OCI-LY1 (cell line): ENCODE measurements around the gene RBMX.

Experiments
- H2AFZ ChIP-seq: fragments of 200-600 bp; sonication (generic), shearing (Covaris generic); 2 replicates; pipeline ENCODE4 v1.6.0; 2014; ENCODE audit warnings: antibody characterized with exemption, mild to moderate bottlenecking, low read length
- H3F3A ChIP-seq: fragments of 200-600 bp; sonication (generic), shearing (Covaris generic); 2 replicates; pipeline ENCODE4 v1.6.0; 2014; ENCODE audit warnings: mild to moderate bottlenecking, antibody characterized with exemption, low read length, moderate library complexity; ENCODE audit not compliant: insufficient read depth
- H3K27ac ChIP-seq: fragments of 200-600 bp; sonication (generic); 2 replicates; pipeline ENCODE4 v1.5.1; 2014; ENCODE audit warnings: low read length, mixed run types, mild to moderate bottlenecking, low read depth; ENCODE audit not compliant: poor library complexity, severe bottlenecking
- H3K27me3 ChIP-seq: fragments of 200-600 bp; sonication (generic); 2 replicates; pipeline ENCODE4 v1.6.0; 2014; ENCODE audit warnings: antibody characterized with exemption, mild to moderate bottlenecking, low read length, moderate library complexity; ENCODE audit not compliant: insufficient read depth
- H3K36me3 ChIP-seq: fragments of 200-600 bp; sonication (generic); 2 replicates; pipeline ENCODE4 v1.6.1; 2014; ENCODE audit warnings: mild to moderate bottlenecking, antibody characterized with exemption, low read length, moderate library complexity, mixed read lengths; ENCODE audit not compliant: insufficient read depth
- H3K4me1 ChIP-seq: fragments of 200-600 bp; sonication (generic); 2 replicates; pipeline ENCODE4 v1.5.1; 2014; ENCODE audit warnings: mild to moderate bottlenecking, low read length, moderate library complexity; ENCODE audit not compliant: insufficient read depth, severe bottlenecking
- H3K4me2 ChIP-seq: fragments of 200-600 bp; sonication (generic), shearing (Covaris generic); 2 replicates; pipeline ENCODE4 v1.6.1; 2014; ENCODE audit warnings: low read length
- H3K4me3 ChIP-seq: fragments of 200-600 bp; sonication (generic); 2 replicates; pipeline ENCODE4 v1.5.1; 2014; ENCODE audit warnings: low read length, low read depth, mild to moderate bottlenecking, mixed read lengths; ENCODE audit not compliant: poor library complexity, severe bottlenecking
- H3K79me2 ChIP-seq: fragments of 200-600 bp; shearing (Covaris generic); 2 replicates; pipeline ENCODE4 v1.6.1; 2016; ENCODE audit warnings: mixed run types, low read length, mixed read lengths; ENCODE audit not compliant: insufficient read depth
- H3K9ac ChIP-seq: fragments of 200-600 bp; sonication (generic), shearing (Covaris generic); 2 replicates; pipeline ENCODE4 v1.6.1; 2014; ENCODE audit warnings: mild to moderate bottlenecking, low read length, mixed read lengths
- H3K9me2 ChIP-seq: fragments of 200-600 bp; sonication (generic), shearing (Covaris generic); 2 replicates; pipeline ENCODE4 v1.6.1; 2014; ENCODE audit warnings: low read depth, mild to moderate bottlenecking, low read length, mixed read lengths
- H3K9me3 ChIP-seq: fragments of 200-600 bp; shearing (Covaris generic); 2 replicates; pipeline ENCODE4 v1.6.1; 2014; ENCODE audit warnings: low read length, mixed read lengths
- H4K20me1 ChIP-seq: fragments of 200-600 bp; sonication (generic), shearing (Covaris generic); 2 replicates; pipeline ENCODE4 v1.6.0; 2016; ENCODE audit warnings: mild to moderate bottlenecking, low read length; ENCODE audit not compliant: insufficient read depth
- CTCF ChIP-seq: fragments of 200-600 bp; sonication (generic), shearing (Covaris generic); IDR thresholded peaks from 2 replicates; pipeline ENCODE4 v1.5.1; 2017; ENCODE audit warnings: mild to moderate bottlenecking, antibody characterized with exemption, low read length, moderate library complexity, mixed read lengths
- EZH2 ChIP-seq: fragments of 200-600 bp; sonication (generic), shearing (Covaris generic); IDR thresholded peaks from 2 replicates; pipeline ENCODE4 v1.8.0; 2017; ENCODE audit warnings: borderline replicate concordance, mixed run types, mild to moderate bottlenecking, antibody characterized with exemption, low read length, moderate library complexity, mixed read lengths

Gene RBMX

GRCh38 chrX:136856551-136856950 lies 24.0 kb downstream of the RBMX start:
- H3F3A ChIP-seq, result no peaks in the 10 kb centered on the region
- H3K79me2 ChIP-seq, result no peaks in the 10 kb centered on the region
- no peak overlapping the region for H3K4me3 ChIP-seq
- H3K9me2 ChIP-seq, result no peaks in the 10 kb centered on the region
- H3K27me3 ChIP-seq, result no peaks in the 10 kb centered on the region
- H2AFZ ChIP-seq, result no peak overlapping the region
- no peaks in the 10 kb centered on the region for H4K20me1 ChIP-seq
- no peak overlapping the region for H3K9ac ChIP-seq
- peaks cover 11% of the 10 kb centered on the region for H3K36me3 ChIP-seq
- no peak overlapping the region for H3K4me2 ChIP-seq
- no peaks in the 10 kb centered on the region for H3K9me3 ChIP-seq
- H3K27ac ChIP-seq, result no peak overlapping the region
- H3K4me1 ChIP-seq, result no peaks in the 10 kb centered on the region
- TF ChIP-seq EZH2 (no peak), CTCF (no peak)

- Histone ChIP-seq H3K27me3 (no peaks in the 10 kb centered on the region), H3K9ac (no peak overlapping the region), H3K9me3 (no peaks in the 10 kb centered on the region), H2AFZ (no peak overlapping the region), H3K36me3 (peaks cover 9% of the 10 kb centered on the region), H3F3A (no peaks in the 10 kb centered on the region), H3K4me1 (no peaks in the 10 kb centered on the region), H4K20me1 (no peaks in the 10 kb centered on the region), H3K4me3 (no peak overlapping the region), H3K27ac (no peak overlapping the region), H3K4me2 (no peak overlapping the region), H3K79me2 (no peaks in the 10 kb centered on the region), H3K9me2 (no peaks in the 10 kb centered on the region)
- TF ChIP-seq CTCF, result no peak
- no peak for TF ChIP-seq EZH2
Measured at GRCh38 chrX:136856050-136856449, 24.5 kb downstream of the RBMX start.

- TF ChIP-seq CTCF, result no peak
- no peak for TF ChIP-seq EZH2
- no peaks in the 10 kb centered on the region for H3K79me2 ChIP-seq
- H3F3A ChIP-seq, result no peaks in the 10 kb centered on the region
- H2AFZ ChIP-seq, result no peak overlapping the region
- H3K9me3 ChIP-seq, result no peaks in the 10 kb centered on the region
- H3K9me2 ChIP-seq, result no peaks in the 10 kb centered on the region
- H3K27ac ChIP-seq, result no peak overlapping the region
- H4K20me1 ChIP-seq, result no peaks in the 10 kb centered on the region
- peaks cover 12% of the 10 kb centered on the region for H3K36me3 ChIP-seq
- H3K4me3 ChIP-seq, result no peak overlapping the region
- H3K4me1 ChIP-seq, result no peaks in the 10 kb centered on the region
- no peak overlapping the region for H3K4me2 ChIP-seq
- H3K9ac ChIP-seq, result no peak overlapping the region
- no peaks in the 10 kb centered on the region for H3K27me3 ChIP-seq
Measured at GRCh38 chrX:136851526-136851925, 29.0 kb downstream of the RBMX start.
